Brain microvascular endothelial cell (primary cell): ENCODE data around the gene BAZ1B.
"Not testable (repeated sequence)": the region's sequence is repeated elsewhere in the genome, so short reads cannot be mapped to it uniquely, and the experiment has no call there.

Experiments
- DNase-seq: peaks from one replicate; pipeline ENCODE4 v3.0.0-alpha.2; 2020
- H3K27ac ChIP-seq: fragments of 250-450 bp; sonication (Bioruptor Pico); 2 replicates; pipeline ENCODE4 v1.5.1; 2020; ENCODE audit warnings: mild to moderate bottlenecking, moderate library complexity
- H3K27me3 ChIP-seq: fragments of 250-450 bp; sonication (Bioruptor Pico); replicated peaks from 2 replicates; pipeline ENCODE4 v1.5.1; 2020; ENCODE audit warnings: mild to moderate bottlenecking
- H3K36me3 ChIP-seq: fragments of 250-450 bp; sonication (Bioruptor Pico); replicated peaks from 2 replicates; pipeline ENCODE4 v1.5.1; 2020; ENCODE audit warnings: mild to moderate bottlenecking
- H3K4me3 ChIP-seq: 2 replicates; pipeline ENCODE4 v1.5.1; 2011; ENCODE audit warnings: low read depth, mild to moderate bottlenecking, control low read depth, low read length, moderate library complexity
- CTCF ChIP-seq: IDR thresholded peaks from 2 replicates; pipeline ENCODE4 v1.5.1; 2011; ENCODE audit warnings: low read depth, mild to moderate bottlenecking, moderate library complexity, low read length, control low read depth, inconsistent platforms; ENCODE audit errors: missing control alignments
- in situ Hi-C: cut with HindIII; loops from 2 replicates; pipeline ENCODE4 v1.10.0; 2017; ENCODE audit warnings: low sequenced_read_pairs, low pct_ligation_motif_present

The BAZ1B gene

GRCh38 chr7:73567140-73567539 lies 45.0 kb upstream of the BAZ1B start:
- Histone ChIP-seq H3K27ac (no peak overlapping the region), H3K4me3 (no peak overlapping the region), H3K36me3 (peaks cover 33% of the 10 kb centered on the region), H3K27me3 (no peaks in the 10 kb centered on the region)
- no peak for TF ChIP-seq CTCF
- in situ Hi-C loops: no loop called here
- DNase-seq: no peak

- H3K27ac ChIP-seq, H3K4me3 ChIP-seq, H3K27me3 ChIP-seq, in situ Hi-C loops, DNase-seq: not testable (repeated sequence)
- peaks cover 26% of the 10 kb centered on the region for H3K36me3 ChIP-seq
Measured at GRCh38 chr7:73566431-73566830, 44.3 kb upstream of the BAZ1B start.

GRCh38 chr7:73565675-73566340 lies 43.7 kb upstream of the BAZ1B start:
- no peak for DNase-seq
- Histone ChIP-seq H3K36me3 (peaks cover 19% of the 10 kb centered on the region), H3K27ac (no peak overlapping the region), H3K27me3 (no peaks in the 10 kb centered on the region), H3K4me3 (no peak overlapping the region)
- TF ChIP-seq CTCF: no peak
- in situ Hi-C loops: no loop called here

- in situ Hi-C loops: no loop called here
- TF ChIP-seq CTCF: no peak
- H3K27ac ChIP-seq: no peak overlapping the region
- no peaks in the 10 kb centered on the region for H3K36me3 ChIP-seq
- peak; percentile 87 for DNase-seq
- H3K27me3 ChIP-seq: no peaks in the 10 kb centered on the region
- H3K4me3 ChIP-seq: no peak overlapping the region
Measured at GRCh38 chr7:73560109-73560835, 38.2 kb upstream of the BAZ1B start.

- Histone ChIP-seq H3K36me3 (no peaks in the 10 kb centered on the region), H3K4me3 (peak within 1 kb of the TSS; percentile 82), H3K27ac (peak within 1 kb of the TSS; percentile 97), H3K27me3 (no peaks in the 10 kb centered on the region)
- TF ChIP-seq CTCF: no peak
- DNase-seq: peak; percentile 25
- in situ Hi-C loops: no loop called here
Measured at GRCh38 chr7:73557397-73558257, 35.5 kb upstream of the BAZ1B start, which contains the start of gene BCL7B. Gene BCL7B (minus strand): TSS chr7:73557690. CDS start chr7:73557578, 112 bp downstream.

- peak overlapping the region; percentile 82 for H3K4me3 ChIP-seq
- H3K27ac ChIP-seq: peak overlapping the region; percentile 97
- in situ Hi-C loops: no loop called here
- peaks cover 2% of the 10 kb centered on the region for H3K36me3 ChIP-seq
- peak; percentile 80 for DNase-seq
- no peaks in the 10 kb centered on the region for H3K27me3 ChIP-seq
- no peak for TF ChIP-seq CTCF
Measured at GRCh38 chr7:73557108-73557396, 35.0 kb upstream of the BAZ1B start.
